OCI-LY1 (cell line): ENCODE data around the gene CASP6.

Experiments used
- EZH2 ChIP-seq: fragments of 200-600 bp; sonication (generic), shearing (Covaris generic); IDR thresholded peaks from 2 replicates; pipeline ENCODE4 v1.8.0; 2017; ENCODE audit warnings: borderline replicate concordance, mixed run types, mild to moderate bottlenecking, antibody characterized with exemption, low read length, moderate library complexity, mixed read lengths
- TF ChIP-seq, protein P1 (sequence below): fragments of 200-600 bp; sonication (generic), shearing (Covaris generic); IDR thresholded peaks from 2 replicates; pipeline ENCODE4 v1.5.1; 2017; ENCODE audit warnings: mild to moderate bottlenecking, antibody characterized with exemption, low read length, moderate library complexity, mixed read lengths

DNA sequence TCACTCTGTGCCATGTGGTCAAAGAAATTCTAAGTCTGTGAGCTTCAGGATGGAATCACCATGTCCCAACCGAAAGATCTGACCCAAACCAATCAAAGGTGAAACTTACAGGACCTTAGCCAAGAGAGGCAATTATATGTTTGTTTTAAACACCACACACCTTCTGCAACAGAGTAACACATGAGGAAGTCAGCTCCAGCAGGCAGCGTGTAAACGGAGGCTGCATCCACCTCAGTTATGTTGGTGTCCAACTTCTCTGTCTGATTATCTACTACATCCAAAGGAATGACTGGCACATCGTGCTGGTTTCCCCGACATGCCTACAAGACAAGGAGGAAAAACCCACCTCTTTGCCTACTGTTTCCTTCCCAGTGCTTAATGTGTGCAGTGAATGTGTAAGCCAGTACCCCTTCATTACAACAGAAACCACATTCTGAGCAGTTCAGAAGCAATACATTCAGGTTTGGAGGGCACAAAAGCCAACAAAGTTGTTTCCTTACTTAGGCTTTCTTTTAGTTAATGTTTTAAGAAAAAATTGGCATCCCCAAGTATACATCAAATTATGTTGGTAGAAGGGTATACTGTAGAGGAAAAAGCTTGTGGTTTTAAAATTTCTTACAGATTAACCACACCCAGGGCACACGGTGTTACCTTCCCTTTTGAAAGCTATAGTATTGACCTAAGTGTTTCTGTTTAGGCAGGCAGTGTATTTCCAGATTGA lies 12.4 kb downstream of the CASP6 start:
- TF ChIP-seq, protein P1, sequence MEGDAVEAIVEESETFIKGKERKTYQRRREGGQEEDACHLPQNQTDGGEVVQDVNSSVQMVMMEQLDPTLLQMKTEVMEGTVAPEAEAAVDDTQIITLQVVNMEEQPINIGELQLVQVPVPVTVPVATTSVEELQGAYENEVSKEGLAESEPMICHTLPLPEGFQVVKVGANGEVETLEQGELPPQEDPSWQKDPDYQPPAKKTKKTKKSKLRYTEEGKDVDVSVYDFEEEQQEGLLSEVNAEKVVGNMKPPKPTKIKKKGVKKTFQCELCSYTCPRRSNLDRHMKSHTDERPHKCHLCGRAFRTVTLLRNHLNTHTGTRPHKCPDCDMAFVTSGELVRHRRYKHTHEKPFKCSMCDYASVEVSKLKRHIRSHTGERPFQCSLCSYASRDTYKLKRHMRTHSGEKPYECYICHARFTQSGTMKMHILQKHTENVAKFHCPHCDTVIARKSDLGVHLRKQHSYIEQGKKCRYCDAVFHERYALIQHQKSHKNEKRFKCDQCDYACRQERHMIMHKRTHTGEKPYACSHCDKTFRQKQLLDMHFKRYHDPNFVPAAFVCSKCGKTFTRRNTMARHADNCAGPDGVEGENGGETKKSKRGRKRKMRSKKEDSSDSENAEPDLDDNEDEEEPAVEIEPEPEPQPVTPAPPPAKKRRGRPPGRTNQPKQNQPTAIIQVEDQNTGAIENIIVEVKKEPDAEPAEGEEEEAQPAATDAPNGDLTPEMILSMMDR, result no peak
- no peak for TF ChIP-seq EZH2
